HG02798 (cell line): ENCODE results near the gene SULT1C4.

Source experiments
- ATAC-seq: cut with Tn5 transposase; IDR thresholded peaks from one replicate; pipeline ENCODE4 v1.9.1; 2021; ENCODE audit warnings: mild to moderate bottlenecking; ENCODE audit not compliant: unreplicated experiment, poor library complexity

The SULT1C4 gene

DNA sequence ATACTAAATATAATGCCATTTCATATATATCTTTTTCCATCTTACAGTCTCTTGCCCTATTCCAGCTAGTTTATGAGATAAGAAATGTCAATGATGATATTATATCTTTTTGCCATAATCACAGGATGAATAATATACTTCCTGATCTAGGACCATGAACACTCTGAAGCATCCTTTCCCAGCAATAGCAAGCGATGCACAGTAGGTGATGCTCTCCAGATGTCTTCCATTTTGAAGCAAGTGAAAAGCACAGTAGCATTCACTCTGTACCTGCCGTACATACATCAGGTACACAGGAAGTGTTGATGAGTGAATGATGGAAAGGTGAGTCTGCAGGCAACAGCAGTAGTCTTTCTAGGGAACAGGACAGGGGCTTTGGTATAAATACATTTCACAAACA lies 8.6 kb upstream of the SULT1C4 start:
- no peak for ATAC-seq

DNA sequence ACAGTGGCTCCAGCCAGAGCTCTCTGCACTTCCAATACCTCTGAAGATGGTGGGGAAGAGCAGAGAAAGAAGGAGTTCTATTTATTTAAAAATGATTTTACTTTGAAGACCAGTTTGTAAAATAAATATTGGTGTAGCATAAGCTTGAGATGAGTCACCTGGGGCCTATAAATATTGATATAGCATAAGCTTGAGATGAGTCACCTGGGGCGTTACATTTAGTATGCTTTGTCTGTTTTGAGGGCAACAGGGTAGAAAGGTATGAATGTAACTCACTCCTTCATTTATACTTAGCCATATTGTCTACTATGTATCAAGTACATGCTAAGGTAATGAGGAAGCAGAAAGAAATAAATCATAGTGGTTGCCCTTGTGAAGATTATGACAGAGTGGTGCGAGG lies 7.7 kb upstream of the SULT1C4 start:
- ATAC-seq, result no peak

DNA sequence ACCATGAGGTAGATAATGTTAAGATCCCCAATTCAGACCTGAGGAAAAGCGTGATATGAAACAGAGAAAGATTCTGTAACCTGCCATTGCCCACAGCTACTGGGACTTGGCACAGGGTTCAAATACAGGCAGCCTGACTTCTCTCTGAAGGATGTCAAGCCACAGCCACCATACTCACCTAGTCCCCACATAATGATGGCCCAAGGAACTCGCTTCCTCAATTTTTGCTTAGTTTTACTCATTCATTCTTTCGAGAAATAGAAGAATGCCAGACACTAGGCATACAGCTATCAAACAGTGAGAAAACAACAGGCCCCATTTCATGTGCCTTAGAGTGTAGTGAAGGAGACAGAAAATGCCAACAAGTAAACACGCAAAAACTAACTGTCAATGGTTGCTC lies 980 bp upstream of the SULT1C4 start:
- no peak for ATAC-seq

DNA sequence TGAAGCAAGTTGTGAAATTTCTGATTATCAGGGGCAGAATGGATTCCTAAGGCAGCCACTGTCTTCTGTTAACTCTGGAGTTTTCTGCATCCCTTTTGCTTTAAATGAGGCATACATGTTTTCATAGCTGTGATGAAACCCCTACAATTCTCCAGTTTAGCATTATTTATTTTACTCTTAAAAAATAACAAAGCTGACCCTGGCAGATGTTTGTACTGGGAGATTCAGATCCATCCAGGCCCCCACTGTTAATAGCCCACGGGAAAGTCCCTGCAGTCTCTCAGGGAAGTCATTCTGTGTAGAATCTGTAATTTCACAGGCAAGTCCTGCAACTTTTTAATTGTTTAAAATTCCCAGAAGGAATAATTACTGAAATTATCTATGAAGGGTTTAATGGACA lies 353 bp upstream of the SULT1C4 start:
- no peak for ATAC-seq

DNA sequence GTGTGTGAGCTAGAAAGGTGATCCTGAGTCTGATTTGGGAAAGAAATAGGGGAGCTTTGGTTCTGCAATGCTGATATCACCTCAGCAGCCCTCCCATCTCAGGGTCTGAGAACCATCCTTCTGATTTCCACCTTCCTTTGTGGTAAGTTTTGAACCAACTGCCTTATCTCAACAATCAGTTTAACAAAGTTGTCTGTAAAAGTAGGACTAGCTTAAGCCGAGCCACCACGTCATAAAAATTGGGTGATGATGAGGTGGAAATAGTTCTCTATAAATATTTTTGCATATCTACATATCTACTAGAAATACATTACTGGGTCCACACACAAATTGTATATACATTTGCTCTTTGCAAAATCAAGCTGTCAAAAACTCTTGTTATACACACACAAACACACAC lies 1.1 kb downstream of the SULT1C4 start:
- no peak for ATAC-seq

DNA sequence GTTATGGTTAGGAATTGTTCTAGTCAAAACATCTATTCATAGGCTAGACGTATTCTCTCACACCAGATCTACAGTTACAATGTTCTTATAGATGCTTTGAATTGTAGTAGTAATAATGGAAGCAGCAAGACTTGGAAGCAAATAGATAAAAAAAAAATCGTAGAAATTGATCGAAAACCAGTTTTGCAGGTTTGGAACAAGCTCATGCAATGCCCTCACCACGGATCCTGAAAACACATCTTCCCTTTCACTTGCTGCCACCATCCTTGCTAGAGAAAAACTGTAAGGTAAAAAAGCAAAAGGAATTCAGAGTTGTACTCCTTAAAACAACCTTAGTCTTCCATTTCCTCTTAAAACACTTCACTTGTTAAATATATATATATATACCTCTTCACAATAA lies 4.4 kb downstream of the SULT1C4 start:
- ATAC-seq, result no peak

DNA sequence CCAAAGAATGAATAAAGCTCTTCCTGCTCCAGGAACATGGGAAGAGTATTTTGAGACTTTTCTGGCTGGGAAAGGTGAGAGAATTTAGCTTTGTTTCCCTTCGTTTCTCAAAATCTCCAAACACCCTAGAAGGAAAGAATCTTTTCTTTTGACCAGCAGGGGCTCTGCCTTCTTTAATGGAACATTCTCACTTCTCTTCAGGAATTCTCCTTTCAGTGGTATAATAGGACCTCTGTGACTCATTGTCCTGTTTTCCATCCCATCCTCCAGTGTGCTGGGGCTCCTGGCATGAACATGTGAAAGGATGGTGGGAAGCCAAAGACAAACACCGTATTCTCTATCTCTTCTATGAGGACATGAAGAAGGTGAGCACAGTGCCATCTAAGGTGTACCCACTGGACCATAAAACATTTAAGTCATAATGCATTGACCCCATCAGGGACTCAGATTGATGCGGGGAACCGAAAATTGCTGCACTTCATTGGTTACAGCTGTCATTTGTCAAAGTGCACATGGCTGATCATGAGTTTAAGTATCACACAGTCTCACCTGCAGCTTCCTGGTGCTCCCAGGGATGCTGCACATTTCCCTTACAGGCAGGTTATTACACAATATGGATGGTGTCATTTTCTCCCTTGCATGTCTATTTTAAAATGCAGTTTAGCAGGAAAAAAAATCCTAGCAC lies 5.5 kb downstream of the SULT1C4 start:
- no peak for ATAC-seq

DNA sequence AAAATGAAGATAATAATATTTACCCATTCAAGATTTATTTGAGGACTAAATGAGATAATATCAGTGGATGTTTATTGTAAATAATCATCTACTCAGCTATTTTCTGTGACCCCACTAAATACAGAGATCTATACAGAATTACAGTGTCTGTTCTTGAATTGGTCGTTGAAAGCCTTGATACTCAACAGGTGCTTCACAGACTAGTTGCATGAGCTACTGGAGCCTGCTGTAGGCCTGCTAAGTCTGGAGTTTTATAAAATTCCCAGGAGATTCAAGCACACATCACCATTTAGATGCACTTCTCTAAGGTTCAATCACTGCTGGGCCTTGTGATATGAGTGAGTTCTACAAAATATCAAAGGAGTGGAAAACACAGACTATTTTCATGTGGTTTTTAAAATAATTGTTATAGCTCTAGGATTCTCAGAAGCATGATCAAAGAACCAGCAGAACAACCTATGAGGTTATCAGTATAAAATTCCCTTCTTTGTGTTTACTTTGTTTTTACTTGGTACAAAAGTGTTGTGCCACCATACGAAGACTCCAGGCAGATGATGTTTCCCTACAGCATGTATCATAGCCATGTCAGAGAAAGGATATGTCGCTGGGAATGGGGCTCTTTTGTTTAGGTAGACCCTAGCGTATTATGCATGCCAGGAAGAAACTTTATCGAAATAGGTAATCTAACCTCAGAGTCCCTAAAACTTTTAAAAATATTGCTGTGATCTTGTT lies 7.1 kb downstream of the SULT1C4 start:
- no peak for ATAC-seq

DNA sequence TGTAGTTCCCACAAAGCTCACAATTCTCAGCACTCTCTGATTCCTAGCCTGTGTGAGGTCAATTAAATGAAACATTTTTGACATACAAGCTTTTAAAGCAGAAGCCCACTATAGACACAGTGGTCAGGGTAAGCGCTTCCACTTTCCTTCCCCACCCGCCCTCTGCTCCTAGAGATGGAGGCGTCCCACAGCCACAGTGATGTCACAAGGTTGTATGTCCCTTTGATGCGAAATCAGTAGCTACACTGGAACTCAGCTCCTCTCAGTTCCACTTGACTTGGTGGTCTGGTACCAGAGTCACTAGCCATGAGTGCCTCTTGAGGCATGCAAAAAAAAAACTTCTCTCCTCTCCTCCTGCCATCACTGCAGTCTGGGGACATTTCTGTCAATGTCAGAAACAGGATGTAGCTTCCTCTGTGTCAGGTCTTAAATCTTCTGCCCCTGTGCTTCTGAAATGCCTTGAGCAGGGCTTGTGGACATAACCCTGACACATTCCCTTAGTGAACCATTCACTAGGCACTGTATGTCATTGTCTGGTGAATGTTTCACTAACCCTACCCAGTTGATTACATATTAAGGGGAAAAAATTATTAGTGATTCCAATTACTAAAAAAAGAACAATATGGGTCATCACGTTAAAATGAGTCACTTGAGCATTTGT lies 7.8 kb downstream of the SULT1C4 start:
- ATAC-seq, result peak; percentile 69

DNA sequence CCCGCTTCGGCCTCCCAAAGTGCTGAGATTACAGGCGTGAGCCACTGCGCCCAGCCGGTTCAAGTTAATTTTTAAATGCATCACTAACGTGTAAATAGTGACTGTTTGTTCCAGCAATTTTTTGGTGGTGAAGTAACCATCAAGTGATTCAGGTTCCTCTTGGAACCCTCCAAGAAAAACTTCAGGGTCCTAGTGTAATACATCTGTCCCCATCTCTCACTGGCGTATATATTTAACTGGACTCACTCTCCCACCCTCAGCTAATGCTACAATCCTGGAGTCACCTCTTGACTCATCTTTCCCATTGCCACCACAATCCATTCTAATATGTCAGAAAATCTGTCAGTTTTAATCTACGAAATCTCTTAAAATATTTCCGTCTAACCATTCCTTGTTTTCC lies 10.3 kb downstream of the SULT1C4 start:
- no peak for ATAC-seq

DNA sequence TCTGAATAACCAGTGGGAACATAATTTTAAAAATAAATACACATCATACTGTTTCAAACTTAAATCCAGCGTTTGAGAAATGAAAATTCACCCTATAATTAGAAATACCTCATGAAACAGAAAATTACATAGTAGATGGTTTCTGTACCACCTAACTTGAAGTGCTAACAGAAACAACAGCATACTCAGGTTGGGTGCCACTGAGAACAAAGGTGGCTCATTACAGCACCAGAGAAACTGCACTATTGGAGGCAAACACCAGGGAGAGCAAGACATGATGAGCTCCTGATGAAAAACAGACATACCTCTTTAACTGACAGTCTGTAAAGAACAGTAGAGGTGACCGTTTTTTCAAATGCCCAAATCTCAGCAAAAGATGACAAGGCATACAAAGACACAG lies 12.6 kb downstream of the SULT1C4 start:
- no peak for ATAC-seq

DNA sequence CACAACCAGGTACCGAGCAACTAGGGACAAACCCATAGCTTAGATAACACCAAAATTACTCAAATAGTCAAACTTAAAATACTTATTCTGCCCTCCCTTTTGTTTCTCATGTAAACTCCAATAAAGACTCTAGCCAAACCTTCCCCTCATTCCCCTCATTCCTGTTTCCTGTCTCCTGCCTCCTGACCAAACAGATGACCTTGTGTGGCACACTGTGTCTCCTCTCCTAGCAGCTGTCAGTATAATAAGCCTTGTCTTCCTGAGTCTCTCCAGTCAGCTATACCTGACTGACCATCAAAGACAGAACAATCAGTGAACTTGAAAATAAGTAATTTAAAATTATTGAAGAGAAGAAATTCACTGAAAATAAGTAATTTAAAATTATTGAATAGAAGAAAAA lies 14.3 kb downstream of the SULT1C4 start:
- ATAC-seq, result no peak

DNA sequence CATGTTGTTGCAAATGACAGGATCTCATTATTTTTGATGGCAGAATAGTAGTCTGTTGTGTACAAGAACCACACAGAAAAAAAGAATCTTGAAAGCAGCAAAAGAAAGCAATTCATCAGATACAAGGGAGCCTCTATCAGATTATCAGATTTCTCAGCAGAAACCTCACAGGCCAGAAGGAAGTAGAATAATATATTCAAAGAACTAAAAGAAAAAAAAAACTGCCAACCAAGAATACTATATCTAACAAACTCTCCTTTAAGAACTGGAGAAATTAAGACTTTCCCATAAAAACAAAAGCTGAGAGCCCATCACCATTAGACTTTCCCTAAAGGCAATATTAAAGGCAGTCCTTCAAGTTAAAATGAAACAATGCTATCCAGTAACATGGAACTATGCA lies 15.4 kb downstream of the SULT1C4 start:
- no peak for ATAC-seq

DNA sequence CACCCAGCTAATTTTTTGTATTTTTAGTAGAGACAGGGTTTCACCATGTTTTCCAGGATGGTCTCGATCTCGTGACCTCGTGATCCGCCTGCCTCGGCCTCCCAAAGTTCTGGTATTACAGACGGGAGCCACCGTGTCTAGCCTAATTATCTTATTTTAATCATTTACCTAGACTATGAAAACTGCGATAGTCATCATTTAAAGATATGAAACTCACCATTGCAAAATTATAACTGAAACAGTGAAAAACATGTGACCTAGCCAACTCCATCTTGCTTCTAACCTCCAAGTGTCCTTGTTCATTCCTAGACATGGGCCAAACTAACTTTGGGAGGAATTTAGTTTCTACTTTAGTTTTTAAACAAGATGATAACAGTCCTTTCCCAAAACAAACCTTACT lies 17.4 kb downstream of the SULT1C4 start:
- ATAC-seq, result no peak

DNA sequence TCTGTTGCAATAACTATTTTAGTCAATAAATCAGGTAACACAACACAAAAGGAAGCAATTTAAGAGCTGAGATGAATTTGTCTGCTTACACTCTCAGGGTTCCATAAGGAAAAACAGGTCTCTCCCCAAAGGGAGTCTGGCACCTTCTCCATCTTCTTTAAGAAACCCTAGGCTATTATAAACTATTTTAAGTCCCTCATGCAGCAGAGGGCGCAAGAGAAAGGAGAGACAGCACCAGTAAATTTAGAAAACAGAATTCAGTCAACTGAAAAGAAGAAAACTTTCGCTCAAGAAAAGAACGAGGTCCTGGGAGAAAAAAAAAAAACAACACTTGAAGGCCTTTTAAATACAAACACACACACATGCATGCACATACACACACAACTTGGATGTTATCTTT lies 19.1 kb downstream of the SULT1C4 start:
- ATAC-seq, result no peak

DNA sequence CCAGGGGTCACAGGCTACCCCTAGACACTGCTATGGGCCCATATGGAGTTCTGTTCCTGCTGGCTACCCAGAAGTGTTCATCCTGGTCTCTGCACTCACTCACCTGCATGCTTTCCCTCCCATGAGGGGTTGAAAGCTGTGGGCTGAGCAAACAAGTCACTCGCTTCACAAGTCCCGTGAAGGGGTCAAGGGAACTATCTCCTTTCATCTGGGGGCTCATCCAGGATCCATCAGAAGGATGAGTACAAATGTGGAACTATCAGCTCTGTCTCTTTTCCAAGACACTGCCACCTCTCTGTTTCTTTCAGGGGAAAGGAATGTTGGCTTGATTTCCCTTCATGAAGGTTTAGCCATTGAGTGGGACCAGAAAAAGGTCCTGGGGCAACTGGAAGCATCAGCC lies 21.7 kb downstream of the SULT1C4 start:
- no peak for ATAC-seq

DNA sequence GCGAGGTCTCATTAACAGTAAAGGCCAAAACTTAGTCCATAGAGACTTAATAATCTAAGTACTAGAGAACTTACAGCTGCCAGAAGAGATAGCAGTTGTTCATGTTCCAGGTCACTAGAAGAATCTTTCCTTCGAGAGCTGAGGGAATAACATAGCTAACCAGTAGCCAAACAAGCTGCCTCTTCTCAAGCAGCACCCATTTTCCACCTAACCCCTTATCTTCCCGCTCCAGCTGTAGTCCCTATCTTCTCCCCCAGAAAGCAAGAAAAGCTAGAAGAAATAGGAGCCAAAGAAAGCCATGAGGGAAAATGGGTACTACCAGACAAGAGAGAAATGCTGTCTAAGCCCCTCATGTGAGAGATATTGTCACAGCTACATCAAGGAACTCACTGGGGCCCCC lies 24.0 kb downstream of the SULT1C4 start:
- ATAC-seq, result no peak

DNA sequence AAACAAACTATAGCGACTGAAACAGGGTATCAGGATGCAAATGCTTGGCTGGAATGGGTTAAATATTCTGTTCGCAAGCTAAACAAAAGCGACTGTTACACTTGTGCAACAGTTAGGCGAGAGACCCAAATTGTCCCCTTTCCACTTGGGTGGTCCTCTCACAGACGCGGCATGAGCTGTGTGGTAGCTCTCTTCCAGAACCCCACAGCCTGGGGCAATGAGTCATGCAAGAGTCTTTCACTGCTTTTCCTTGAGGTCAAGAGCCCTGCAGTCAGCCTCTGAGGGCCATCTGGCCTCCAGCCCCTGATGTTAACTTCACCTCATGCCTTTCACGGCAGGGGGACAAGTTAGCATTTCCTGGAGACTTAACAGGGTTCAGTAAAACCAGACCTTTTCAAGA lies 25.7 kb downstream of the SULT1C4 start:
- no peak for ATAC-seq

DNA sequence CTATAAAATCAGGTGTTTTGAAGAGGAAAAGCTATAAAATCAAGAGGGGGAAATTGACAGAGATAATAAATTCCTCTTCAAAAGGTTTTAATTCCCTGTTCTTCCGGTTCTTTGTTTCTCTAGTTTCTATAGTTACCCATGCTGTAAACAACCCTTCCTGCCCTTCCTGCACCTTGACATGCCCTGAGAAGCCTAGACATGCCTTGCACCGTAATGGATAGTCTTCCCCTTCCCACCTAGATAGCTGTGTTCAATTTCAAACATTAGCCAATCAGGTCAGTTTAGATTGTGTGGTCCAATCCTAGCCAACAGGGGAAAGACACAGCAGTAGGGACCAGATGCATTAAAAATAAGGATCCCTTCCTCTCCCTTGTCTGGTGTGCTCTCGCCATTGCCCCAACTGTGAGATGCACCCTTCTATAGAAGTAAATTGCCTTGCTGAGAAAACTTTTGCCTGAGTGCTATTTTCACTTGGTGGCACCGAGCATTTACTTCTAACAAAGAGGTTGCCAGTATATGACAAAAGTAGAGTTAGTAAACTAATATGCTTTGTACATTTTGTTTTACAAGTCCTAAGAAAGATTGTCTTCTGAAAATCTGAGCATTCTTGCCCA lies 27.1 kb downstream of the SULT1C4 start:
- no peak for ATAC-seq

DNA sequence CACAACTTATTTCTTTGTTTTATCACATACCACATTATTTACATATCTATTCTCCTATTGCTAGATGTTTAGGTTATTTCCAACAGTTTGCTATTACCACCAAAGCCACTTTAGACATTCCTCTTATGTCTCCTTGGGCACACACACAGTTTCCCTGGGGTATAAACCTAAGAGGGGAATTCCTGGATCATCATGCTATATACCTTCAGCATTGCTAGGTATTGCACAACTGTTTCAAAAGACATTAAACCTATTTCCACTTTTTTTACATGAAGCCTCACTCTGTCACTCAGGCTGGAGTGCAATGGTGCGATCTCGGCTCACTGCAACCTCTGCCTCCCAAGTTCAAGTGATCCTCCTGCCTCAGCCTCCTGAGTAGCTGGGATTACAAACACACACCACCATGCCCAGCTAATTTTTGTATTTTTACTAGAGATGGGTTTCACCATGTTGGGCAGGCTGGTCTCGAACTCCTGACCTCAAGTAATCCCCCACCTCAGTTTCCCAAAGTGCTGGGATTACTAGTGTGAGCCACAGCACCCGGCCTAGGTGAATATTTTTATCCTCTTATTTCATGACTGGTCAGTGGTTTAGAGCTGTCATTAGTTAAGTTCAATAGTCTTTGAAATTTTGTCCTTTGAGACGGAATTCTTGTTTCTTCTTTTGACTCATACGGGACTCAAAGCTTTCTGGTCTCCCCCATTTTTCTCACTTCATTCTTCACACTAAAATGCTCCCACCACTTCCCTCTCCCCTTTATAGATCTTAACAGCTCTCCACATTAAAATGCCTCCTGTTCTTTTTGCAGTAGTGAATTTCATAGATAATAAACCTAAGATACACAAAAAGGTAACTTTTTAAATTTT lies 30.3 kb downstream of the SULT1C4 start:
- peak; percentile 48 for ATAC-seq
